Pancreas (tissue), 10 donors: ENCODE measurements around the gene GFRA1. TPM values are rescaled to one million over a fixed set of nuclear protein-coding genes. Genes with fewer than 3 reads are reported as not detected.

ENCODE experiments used
- ATAC-seq, 4 donors: fragments of 200-7000 bp; cut with Tn5 transposase; one replicate each; pipeline versions ENCODE4 v1.8.0 to v1.9.1; 2020; ENCODE audit warnings: mild to moderate bottlenecking in 4 of 4, moderate library complexity in 4 of 4
- DNase-seq, 6 donors: peaks; one replicate each; pipeline ENCODE4 v3.0.0-alpha.2; 2020
- FAIRE-seq: peaks from 2 replicates; lab custom pipeline; 2012; peaks lifted over from hg19 to GRCh38; lab: Jason Lieb, UNC
- H3K27ac ChIP-seq, 4 donors: fragments of 200-600 bp; sonication (generic); 1 replicate in 3 of 4; 2 replicates in 1 of 4; pipeline versions ENCODE4 v1.5.0 to v1.8.0; 2020
- H3K27me3 ChIP-seq, 4 donors: fragments of 200-600 bp; one replicate each; pipeline ENCODE4 v1.8.0; 2021
- H3K36me3 ChIP-seq, 3 donors: fragments of 200-600 bp; sonication (generic) in 1 of 3; one replicate each; pipeline versions ENCODE4 v1.5.0 to v1.8.0; 2020 to 2021
- H3K4me1 ChIP-seq, 3 donors: fragments of 200-600 bp; one replicate each; pipeline ENCODE4 v1.8.0; 2021
- H3K4me3 ChIP-seq, 4 donors: fragments of 200-600 bp; sonication (generic) in 2 of 4; one replicate each; pipeline versions ENCODE4 v1.5.0 to v1.8.0; 2020 to 2021
- H3K9me3 ChIP-seq, 4 donors: fragments of 200-600 bp; one replicate each; pipeline ENCODE4 v1.8.0; 2021
- WGBS, 2 donors: extraction: QIAGEN DNeasy Blood & Tissue Kit; methylation state at CpG; one replicate each; pipeline ENCODE4 v1.1.7; 2013; 5-methylcytosine and 5-hydroxymethylcytosine counted together
- intact Hi-C, 3 donors: fragments of 100-400 bp; cut with DNase I; formaldehyde crosslinking; loops; one replicate each; pipeline versions ENCODE4 v1.11.1 to v1.14.2; 2022
- polyA plus RNA-seq, 2 donors: library from polyadenylated mRNA; stranded (reverse); fragments of 200-250 nt; gene quantifications; one replicate each; pipeline ENCODE4 v1.2.3, GENCODE V29; 2013
- total RNA-seq, 6 donors: library from RNA; stranded (reverse); fragmentation: NEBNext Ultra II Directional in 4 of 6; extraction: Animal tissue kit (Norgen Biotek cat#: 25700) in 4 of 6; gene quantifications; one replicate each; pipeline versions ENCODE4 v1.2.1 to v1.2.4, GENCODE V29; 2021 to 2023
- TF ChIP-seq, protein P1 (sequence below), 4 donors: fragments of 200-600 bp; sonication (generic) in 3 of 4; IDR thresholded peaks; one replicate each; pipeline versions ENCODE4 v1.5.0 to v1.8.0; 2021; ENCODE audit warnings: antibody characterized with exemption in 4 of 4
- donor health status: healthy with polysubstance abuse.
- donor health status: DM: no; HTN: no; CAD: no; lungs with moderate emphysema.
- donor health status: DM: no; HTN: no; CAD: no.
- donor health status: control.
- donor health status: control.
- donor health status: Bipolar disorder and iron deficiency.
- donor health status: DM: yes; HTN: yes; CAD: no.
- donor health status: DM: no; HTN: no; CAD: no.
- donor health status: DM: no; HTN: no; CAD: no.
- donor health status: DM: yes; HTN: yes; CAD: no.

GFRA1 gene
- total and polyA plus RNA-seq, 8 donors, result 0.61 to 4.4 (median 1.3) TPM

DNA sequence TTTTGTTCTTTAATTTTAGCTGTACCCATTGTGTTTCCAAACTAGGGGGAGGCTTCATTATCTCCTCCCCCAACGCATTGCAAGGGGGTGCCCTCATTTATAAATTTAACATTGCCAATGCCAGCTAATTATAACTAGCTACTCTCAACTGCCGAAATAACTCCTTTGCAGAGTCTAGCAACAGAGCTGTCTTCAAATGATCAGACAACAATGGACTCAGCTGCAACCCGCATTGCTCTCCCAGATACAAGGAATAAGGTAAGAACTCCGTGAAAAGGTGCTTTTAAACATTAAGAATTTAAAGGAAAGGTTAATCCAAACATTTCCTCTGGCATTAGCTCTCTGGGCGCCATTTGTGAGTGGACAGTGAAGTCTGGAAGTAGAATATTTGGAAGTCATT is 116.2 kb downstream of the GFRA1 start:
- Histone ChIP-seq H3K4me1 (no peaks in the 10 kb centered on the region), H3K27ac (no peak overlapping the region), H3K9me3 (no peaks in the 10 kb centered on the region), H3K36me3 (no peaks in the 10 kb centered on the region), H3K4me3 (no peak overlapping the region), H3K27me3 (no peaks in the 10 kb centered on the region)
- no peak for FAIRE-seq
- intact Hi-C loops, result no loop called here
- WGBS, 2 donors, result 86 to 88% methylated on average over 5 of the region's 5 CpGs
- no peak for DNase-seq
- no peak for ATAC-seq
- TF ChIP-seq, protein P1, sequence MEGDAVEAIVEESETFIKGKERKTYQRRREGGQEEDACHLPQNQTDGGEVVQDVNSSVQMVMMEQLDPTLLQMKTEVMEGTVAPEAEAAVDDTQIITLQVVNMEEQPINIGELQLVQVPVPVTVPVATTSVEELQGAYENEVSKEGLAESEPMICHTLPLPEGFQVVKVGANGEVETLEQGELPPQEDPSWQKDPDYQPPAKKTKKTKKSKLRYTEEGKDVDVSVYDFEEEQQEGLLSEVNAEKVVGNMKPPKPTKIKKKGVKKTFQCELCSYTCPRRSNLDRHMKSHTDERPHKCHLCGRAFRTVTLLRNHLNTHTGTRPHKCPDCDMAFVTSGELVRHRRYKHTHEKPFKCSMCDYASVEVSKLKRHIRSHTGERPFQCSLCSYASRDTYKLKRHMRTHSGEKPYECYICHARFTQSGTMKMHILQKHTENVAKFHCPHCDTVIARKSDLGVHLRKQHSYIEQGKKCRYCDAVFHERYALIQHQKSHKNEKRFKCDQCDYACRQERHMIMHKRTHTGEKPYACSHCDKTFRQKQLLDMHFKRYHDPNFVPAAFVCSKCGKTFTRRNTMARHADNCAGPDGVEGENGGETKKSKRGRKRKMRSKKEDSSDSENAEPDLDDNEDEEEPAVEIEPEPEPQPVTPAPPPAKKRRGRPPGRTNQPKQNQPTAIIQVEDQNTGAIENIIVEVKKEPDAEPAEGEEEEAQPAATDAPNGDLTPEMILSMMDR (IDR thresholded peaks at IDR 0.05), result no peak

DNA sequence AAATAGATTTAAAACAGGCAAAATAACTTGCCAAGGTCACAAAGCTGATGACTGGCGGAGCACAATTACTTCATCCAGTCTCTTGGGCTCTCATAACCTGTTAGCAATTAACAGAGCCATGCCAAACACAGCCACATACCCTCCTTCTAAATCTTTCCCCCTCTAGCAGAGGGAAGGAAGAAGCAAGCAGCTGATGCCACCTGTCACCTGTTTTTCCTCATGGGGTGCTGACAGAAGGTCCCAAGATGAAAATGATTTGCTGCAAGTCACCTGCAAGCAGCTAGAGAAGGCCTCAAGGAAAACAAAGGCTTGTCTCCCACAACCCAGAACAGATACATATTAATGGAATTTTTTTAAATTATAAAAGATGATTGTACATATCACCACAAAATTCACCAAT is 117.8 kb downstream of the GFRA1 start:
- Histone ChIP-seq H3K4me1 (no peaks in the 10 kb centered on the region), H3K36me3 (no peaks in the 10 kb centered on the region), H3K27ac (no peak overlapping the region), H3K27me3 (no peaks in the 10 kb centered on the region), H3K9me3 (no peaks in the 10 kb centered on the region), H3K4me3 (no peak overlapping the region)
- DNase-seq, result no peak
- 65 to 77% methylated on average over 1 of the region's 1 CpG for WGBS, 2 donors
- no peak for ATAC-seq
- no peak for FAIRE-seq
- TF ChIP-seq, protein P1 (IDR thresholded peaks at IDR 0.05), result no peak
- intact Hi-C loops, result no loop called here

- Histone ChIP-seq H3K4me3 (no peak overlapping the region), H3K4me1 (no peaks in the 10 kb centered on the region), H3K9me3 (no peaks in the 10 kb centered on the region), H3K36me3 (no peaks in the 10 kb centered on the region), H3K27me3 (no peaks in the 10 kb centered on the region), H3K27ac (no peak overlapping the region)
- 93% methylated on average over 1 of the region's 1 CpG for WGBS, 2 donors
- ATAC-seq, result no peak
- intact Hi-C loops, result no loop called here
- TF ChIP-seq, protein P1 (IDR thresholded peaks at IDR 0.05), result no peak
- no peak for FAIRE-seq
- no peak for DNase-seq
Measured at GRCh38 chr10:116154651-116155050, 118.4 kb downstream of the GFRA1 start.

DNA sequence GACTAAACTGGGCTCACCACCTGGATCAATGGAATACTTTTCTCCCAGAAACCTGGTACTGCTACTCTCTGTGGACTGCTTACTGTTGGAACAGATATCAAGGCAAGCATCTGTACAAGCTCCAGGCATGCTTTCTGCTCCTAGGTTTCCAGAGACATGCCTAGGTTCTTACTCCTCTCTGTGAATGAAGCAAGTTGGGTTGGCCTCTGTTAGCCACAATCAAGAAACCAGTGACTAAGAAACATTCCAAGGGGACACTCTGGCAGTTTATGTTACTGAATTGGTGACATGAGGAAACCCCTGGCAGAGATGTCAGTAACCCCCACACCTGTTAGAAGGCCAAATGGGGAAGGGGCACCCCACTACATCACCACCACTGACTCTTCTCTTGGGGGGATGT is 121.9 kb downstream of the GFRA1 start:
- intact Hi-C loops, result no loop called here
- Histone ChIP-seq H3K27me3 (no peaks in the 10 kb centered on the region), H3K27ac (no peak overlapping the region), H3K9me3 (no peaks in the 10 kb centered on the region), H3K36me3 (no peaks in the 10 kb centered on the region), H3K4me1 (no peaks in the 10 kb centered on the region), H3K4me3 (no peak overlapping the region)
- TF ChIP-seq, protein P1 (IDR thresholded peaks at IDR 0.05), result no peak
- FAIRE-seq, result no peak
- DNase-seq, result no peak
- no peak for ATAC-seq

DNA sequence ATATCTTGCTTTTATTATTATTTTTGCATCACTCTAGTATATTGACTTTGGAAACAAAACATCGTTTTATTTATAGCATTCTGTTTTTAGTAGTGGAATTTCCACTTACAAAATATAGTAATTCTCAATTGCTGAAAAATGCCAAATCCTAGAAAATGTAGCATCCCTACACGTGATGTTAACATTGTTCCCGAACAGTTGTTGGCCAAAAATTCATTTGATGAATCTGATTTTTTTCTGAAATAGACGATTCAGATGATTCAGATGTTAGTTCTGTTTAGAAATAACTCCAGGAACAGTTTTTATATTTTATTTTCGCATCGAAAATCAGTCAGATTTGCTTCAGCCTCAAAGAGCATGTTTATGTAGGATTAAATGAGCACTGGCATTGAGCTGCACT is 122.4 kb downstream of the GFRA1 start:
- DNase-seq (no peak), ATAC-seq (no peak), FAIRE-seq (no peak)
- Histone ChIP-seq H3K4me3 (no peak overlapping the region), H3K27ac (no peak overlapping the region), H3K4me1 (no peaks in the 10 kb centered on the region), H3K9me3 (no peaks in the 10 kb centered on the region), H3K27me3 (no peaks in the 10 kb centered on the region), H3K36me3 (no peaks in the 10 kb centered on the region)
- 52 to 57% methylated on average over 6 of the region's 6 CpGs for WGBS, 2 donors
- intact Hi-C loops, result no loop called here
- TF ChIP-seq, protein P1 (IDR thresholded peaks at IDR 0.05), result no peak
